Measurements from ENCODE around the gene IGSF21.
A peak's percentile ranks its signal among the peaks of the same experiment; 100 is the strongest.

The IGSF21 gene

GRCh38 chr1:18230321-18230720 is 122.7 kb downstream of the IGSF21 start:
- Histone ChIP-seq H3K4me3 (ENCODE audit: insufficient read length, low read depth) (no peak overlapping the region), H3K9ac (ENCODE audit: insufficient read length, low read depth) (no peak overlapping the region), H3K9me3 (ENCODE audit: insufficient read depth, low read length) (peaks cover 25% of the 10 kb centered on the region), H3K36me3 (ENCODE audit: insufficient read depth, insufficient read length, low read length) (no peaks in the 10 kb centered on the region), H3K27me3 (ENCODE audit: insufficient read depth, insufficient read length) (no peaks in the 10 kb centered on the region), H3K4me1 (ENCODE audit: insufficient read depth, insufficient read length) (no peaks in the 10 kb centered on the region)
- TF ChIP-seq YY1 (IDR thresholded peaks at IDR 0.05; ENCODE audit: insufficient read depth, insufficient read length), result no peak
- no peak for TF ChIP-seq SUZ12 (IDR thresholded peaks at IDR 0.05; ENCODE audit: extremely low read depth, insufficient read depth, insufficient read length)
- TF ChIP-seq ZNF274 (IDR thresholded peaks at IDR 0.05; ENCODE audit: low read depth, low read length), result no peak
- no peak for DNase-seq (ENCODE audit: low read depth, low spot score)

- no peaks in the 10 kb centered on the region for H3K4me1 ChIP-seq (ENCODE audit: insufficient read depth, insufficient read length)
- no peak overlapping the region for H3K9ac ChIP-seq (ENCODE audit: insufficient read length, low read depth)
- H3K4me3 ChIP-seq (ENCODE audit: insufficient read length, low read depth), result no peak overlapping the region
- no peak for TF ChIP-seq YY1 (IDR thresholded peaks at IDR 0.05; ENCODE audit: insufficient read depth, insufficient read length)
- TF ChIP-seq SUZ12 (IDR thresholded peaks at IDR 0.05; ENCODE audit: extremely low read depth, insufficient read depth, insufficient read length), result no peak
- TF ChIP-seq ZNF274 (IDR thresholded peaks at IDR 0.05; ENCODE audit: low read depth, low read length), result no peak
- H3K9me3 ChIP-seq (ENCODE audit: insufficient read depth, low read length), result peaks cover 25% of the 10 kb centered on the region
- DNase-seq (ENCODE audit: low read depth, low spot score), result no peak
- H3K27me3 ChIP-seq (ENCODE audit: insufficient read depth, insufficient read length), result no peaks in the 10 kb centered on the region
- no peaks in the 10 kb centered on the region for H3K36me3 ChIP-seq (ENCODE audit: insufficient read depth, insufficient read length, low read length)
Measured at GRCh38 chr1:18230840-18231239, 123.2 kb downstream of the IGSF21 start.

- no peaks in the 10 kb centered on the region for H3K36me3 ChIP-seq (ENCODE audit: insufficient read depth, insufficient read length, low read length)
- H3K27me3 ChIP-seq (ENCODE audit: insufficient read depth, insufficient read length), result no peaks in the 10 kb centered on the region
Measured at GRCh38 chr1:18232052-18232451, 124.5 kb downstream of the IGSF21 start.

GRCh38 chr1:18233176-18233864 is 125.7 kb downstream of the IGSF21 start:
- peaks cover 25% of the 10 kb centered on the region for H3K9me3 ChIP-seq (ENCODE audit: insufficient read depth, low read length)
- H3K4me3 ChIP-seq (ENCODE audit: insufficient read length, low read depth), result no peak overlapping the region
- no peak overlapping the region for H3K9ac ChIP-seq (ENCODE audit: insufficient read length, low read depth)
- DNase-seq (ENCODE audit: low read depth, low spot score), result no peak
- TF ChIP-seq ZNF274 (IDR thresholded peaks at IDR 0.05; ENCODE audit: low read depth, low read length) (no peak), YY1 (IDR thresholded peaks at IDR 0.05; ENCODE audit: insufficient read depth, insufficient read length) (no peak)
- H3K4me1 ChIP-seq (ENCODE audit: insufficient read depth, insufficient read length), result no peaks in the 10 kb centered on the region
- H3K27me3 ChIP-seq (ENCODE audit: insufficient read depth, insufficient read length), result no peaks in the 10 kb centered on the region
- no peaks in the 10 kb centered on the region for H3K36me3 ChIP-seq (ENCODE audit: insufficient read depth, insufficient read length, low read length)

More at GRCh38 chr1:18232052-18232451, 124.5 kb downstream of the IGSF21 start:
- Histone ChIP-seq H3K9me3 (ENCODE audit: insufficient read depth, low read length) (peaks cover 25% of the 10 kb centered on the region), H3K4me3 (ENCODE audit: insufficient read length, low read depth) (no peak overlapping the region), H3K9ac (ENCODE audit: insufficient read length, low read depth) (no peak overlapping the region), H3K4me1 (ENCODE audit: insufficient read depth, insufficient read length) (no peaks in the 10 kb centered on the region)
- TF ChIP-seq SUZ12 (IDR thresholded peaks at IDR 0.05; ENCODE audit: extremely low read depth, insufficient read depth, insufficient read length), result no peak
- no peak for TF ChIP-seq YY1 (IDR thresholded peaks at IDR 0.05; ENCODE audit: insufficient read depth, insufficient read length)
- TF ChIP-seq ZNF274 (IDR thresholded peaks at IDR 0.05; ENCODE audit: low read depth, low read length), result no peak
- DNase-seq (ENCODE audit: low read depth, low spot score), result no peak

GRCh38 chr1:18234790-18235242 is 127.2 kb downstream of the IGSF21 start:
- Histone ChIP-seq H3K36me3 (ENCODE audit: insufficient read depth, insufficient read length, low read length) (no peaks in the 10 kb centered on the region), H3K9ac (ENCODE audit: insufficient read length, low read depth) (no peak overlapping the region), H3K4me3 (ENCODE audit: insufficient read length, low read depth) (no peak overlapping the region), H3K4me1 (ENCODE audit: insufficient read depth, insufficient read length) (peaks cover 7% of the 10 kb centered on the region), H3K9me3 (ENCODE audit: insufficient read depth, low read length) (peaks cover 25% of the 10 kb centered on the region), H3K27me3 (ENCODE audit: insufficient read depth, insufficient read length) (no peaks in the 10 kb centered on the region)
- TF ChIP-seq YY1 (IDR thresholded peaks at IDR 0.05; ENCODE audit: insufficient read depth, insufficient read length), result no peak
- DNase-seq (ENCODE audit: low read depth, low spot score), result peak; percentile 57

- TF ChIP-seq SUZ12 (IDR thresholded peaks at IDR 0.05; ENCODE audit: extremely low read depth, insufficient read depth, insufficient read length) (no peak), YY1 (IDR thresholded peaks at IDR 0.05; ENCODE audit: insufficient read depth, insufficient read length) (no peak), ZNF274 (IDR thresholded peaks at IDR 0.05; ENCODE audit: low read depth, low read length) (no peak)
Measured at GRCh38 chr1:18237371-18237770, 129.8 kb downstream of the IGSF21 start.

GRCh38 chr1:18238190-18238589 is 130.6 kb downstream of the IGSF21 start:
- Histone ChIP-seq H3K36me3 (ENCODE audit: insufficient read depth, insufficient read length, low read length) (no peaks in the 10 kb centered on the region), H3K27me3 (ENCODE audit: insufficient read depth, insufficient read length) (no peaks in the 10 kb centered on the region)
- TF ChIP-seq ZNF274 (IDR thresholded peaks at IDR 0.05; ENCODE audit: low read depth, low read length) (no peak), YY1 (IDR thresholded peaks at IDR 0.05; ENCODE audit: insufficient read depth, insufficient read length) (no peak), SUZ12 (IDR thresholded peaks at IDR 0.05; ENCODE audit: extremely low read depth, insufficient read depth, insufficient read length) (no peak)

More at GRCh38 chr1:18237371-18237770, 129.8 kb downstream of the IGSF21 start:
- Histone ChIP-seq H3K27me3 (ENCODE audit: insufficient read depth, insufficient read length) (no peaks in the 10 kb centered on the region), H3K4me3 (ENCODE audit: insufficient read length, low read depth) (no peak overlapping the region), H3K4me1 (ENCODE audit: insufficient read depth, insufficient read length) (peaks cover 7% of the 10 kb centered on the region), H3K36me3 (ENCODE audit: insufficient read depth, insufficient read length, low read length) (no peaks in the 10 kb centered on the region), H3K9me3 (ENCODE audit: insufficient read depth, low read length) (peaks cover 9% of the 10 kb centered on the region), H3K9ac (ENCODE audit: insufficient read length, low read depth) (no peak overlapping the region)
- DNase-seq (ENCODE audit: low read depth, low spot score), result no peak

More at GRCh38 chr1:18238190-18238589, 130.6 kb downstream of the IGSF21 start:
- Histone ChIP-seq H3K4me3 (ENCODE audit: insufficient read length, low read depth) (no peak overlapping the region), H3K9me3 (ENCODE audit: insufficient read depth, low read length) (peaks cover 6% of the 10 kb centered on the region; the same call in 1 of the 2 replicates), H3K9ac (ENCODE audit: insufficient read length, low read depth) (no peak overlapping the region), H3K4me1 (ENCODE audit: insufficient read depth, insufficient read length) (peaks cover 7% of the 10 kb centered on the region)
- DNase-seq (ENCODE audit: low read depth, low spot score), result no peak
